HG03039 (cell line): ENCODE results near the gene CHMP4B.
A peak's percentile ranks its signal among the peaks of the same experiment; 100 is the strongest.

ENCODE experiments used
- ATAC-seq: cut with Tn5 transposase; IDR thresholded peaks from one replicate; pipeline ENCODE4 v1.9.1; 2021; ENCODE audit warnings: mild to moderate bottlenecking, moderate library complexity; ENCODE audit not compliant: unreplicated experiment

CHMP4B gene

GRCh38 chr20:33859751-33860150 lies 48.6 kb downstream of the CHMP4B start:
- ATAC-seq, result no peak

DNA sequence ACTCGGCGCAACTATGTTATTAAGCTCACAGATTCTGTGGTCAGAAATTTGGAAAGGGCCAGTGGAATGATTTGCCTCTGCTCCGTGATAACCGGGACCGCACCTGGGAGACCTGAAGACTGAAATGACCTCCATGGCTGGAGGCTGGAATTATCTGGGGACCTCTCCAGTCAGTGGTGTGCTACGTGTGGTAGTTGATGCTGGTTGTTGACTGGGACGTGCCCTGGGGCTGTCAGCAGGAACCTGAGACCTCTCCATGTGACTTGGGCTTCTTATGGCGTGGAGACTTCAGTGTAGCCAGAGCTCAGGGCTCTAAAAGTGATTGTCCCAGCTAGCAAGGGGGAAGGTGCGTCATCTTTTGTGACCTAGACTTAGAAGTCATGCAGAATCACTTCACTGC lies 50.3 kb downstream of the CHMP4B start:
- ATAC-seq, result no peak

GRCh38 chr20:33862709-33863403 lies 51.7 kb downstream of the CHMP4B start:
- ATAC-seq, result no peak

GRCh38 chr20:33863440-33864323 lies 52.5 kb downstream of the CHMP4B start:
- ATAC-seq, result no peak

DNA sequence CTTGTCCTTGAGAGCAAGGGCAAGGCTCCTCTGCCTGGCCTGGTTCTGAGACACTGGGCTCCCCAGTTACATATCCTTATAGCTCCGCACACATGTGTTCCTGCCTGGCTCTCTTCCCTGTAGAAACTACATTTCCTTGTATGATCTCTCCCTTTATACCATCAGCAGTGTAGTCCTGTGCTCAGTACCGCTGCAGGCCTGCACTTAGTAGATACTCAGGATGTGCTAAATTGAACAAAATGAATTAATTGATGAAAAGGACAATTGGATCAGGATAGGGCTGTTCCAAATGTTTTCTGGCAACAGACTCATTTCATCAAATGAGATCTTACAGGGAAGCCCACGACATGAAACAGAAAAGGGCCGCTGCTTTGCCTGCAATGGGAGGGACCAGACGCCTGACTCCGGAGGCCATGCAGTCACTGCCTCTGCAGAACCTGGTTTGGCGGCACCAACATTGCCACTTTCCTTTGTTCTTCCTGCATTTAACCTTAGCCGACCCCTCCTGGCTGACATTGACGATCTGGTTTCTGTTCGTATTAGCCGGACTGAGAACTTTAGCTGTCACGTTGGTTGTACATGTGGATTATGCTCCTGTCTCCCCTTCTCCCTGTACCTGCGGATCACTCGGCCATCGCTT lies 53.3 kb downstream of the CHMP4B start:
- no peak for ATAC-seq

- ATAC-seq, result no peak
Measured at GRCh38 chr20:33865761-33866370, 54.7 kb downstream of the CHMP4B start.

DNA sequence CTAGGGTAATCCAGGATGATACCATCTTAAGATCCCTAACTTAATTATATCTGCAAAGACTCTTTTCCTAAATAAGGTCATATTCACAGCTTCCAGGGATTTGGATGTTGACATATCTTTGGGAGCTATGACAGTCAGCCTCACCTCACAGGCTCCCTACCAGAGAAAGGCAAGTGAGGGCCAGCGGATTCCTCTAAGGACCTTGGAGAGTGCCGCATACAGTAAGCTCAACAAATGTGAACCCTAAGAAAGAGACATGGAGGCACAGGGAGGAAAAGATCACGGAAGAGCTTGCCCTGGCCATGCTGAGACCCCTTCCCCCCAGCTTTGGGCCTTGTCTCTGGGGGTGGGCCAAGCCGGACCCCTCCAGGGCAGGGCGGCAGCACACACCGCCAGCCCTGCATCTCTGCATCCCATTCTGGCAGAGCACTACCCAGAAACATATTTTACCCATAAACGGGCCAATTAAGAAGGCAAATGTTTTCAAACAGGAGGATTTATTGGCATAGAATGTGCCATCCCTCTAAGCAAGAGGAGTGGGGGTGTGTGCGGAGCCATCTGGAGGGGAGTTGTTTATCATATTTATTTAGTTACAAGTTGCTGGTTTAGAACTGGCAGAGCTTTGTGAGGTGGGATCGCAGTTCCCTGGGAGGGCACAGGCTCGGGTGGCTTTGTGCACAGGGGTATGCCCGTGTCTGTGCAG lies 55.4 kb downstream of the CHMP4B start:
- ATAC-seq, result no peak

DNA sequence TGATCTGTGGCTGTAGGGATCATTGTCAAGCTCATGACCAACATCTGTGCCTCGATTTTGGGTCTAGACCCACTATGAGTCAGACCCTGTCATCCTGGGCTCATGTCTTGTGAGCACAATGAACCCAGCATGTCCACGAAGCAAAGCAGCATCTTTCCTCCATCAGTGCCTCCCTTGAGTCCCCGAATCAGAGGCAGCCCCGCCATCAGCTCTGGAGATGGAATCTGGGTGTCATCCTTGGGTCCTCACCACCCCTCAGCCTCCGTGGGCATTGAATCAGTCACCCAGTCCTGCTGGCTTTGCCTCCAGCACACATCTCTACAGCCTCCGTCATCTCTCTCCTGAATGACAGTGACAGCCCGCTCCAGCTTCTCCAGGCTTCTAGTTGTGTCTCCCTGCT lies 56.9 kb downstream of the CHMP4B start:
- no peak for ATAC-seq

DNA sequence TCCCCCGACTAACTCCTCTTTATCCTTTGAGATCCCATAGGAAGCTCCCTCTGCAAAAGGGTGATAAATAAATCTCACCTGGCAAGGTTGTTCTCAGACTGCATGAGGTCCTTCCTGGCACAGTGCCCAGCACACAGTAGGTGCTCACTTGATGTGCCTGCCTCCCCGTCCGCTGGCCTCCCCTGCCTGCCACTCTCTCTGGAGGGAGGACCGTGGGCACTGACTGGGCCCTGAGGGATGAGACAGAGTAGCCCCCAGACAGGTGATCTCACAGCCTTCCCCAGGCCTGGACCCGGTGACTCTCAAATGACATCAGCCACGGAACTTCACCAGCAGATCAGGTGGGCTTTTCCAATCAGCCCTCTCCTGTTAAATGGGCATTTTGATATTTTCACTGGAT lies 57.4 kb downstream of the CHMP4B start:
- ATAC-seq, result no peak

DNA sequence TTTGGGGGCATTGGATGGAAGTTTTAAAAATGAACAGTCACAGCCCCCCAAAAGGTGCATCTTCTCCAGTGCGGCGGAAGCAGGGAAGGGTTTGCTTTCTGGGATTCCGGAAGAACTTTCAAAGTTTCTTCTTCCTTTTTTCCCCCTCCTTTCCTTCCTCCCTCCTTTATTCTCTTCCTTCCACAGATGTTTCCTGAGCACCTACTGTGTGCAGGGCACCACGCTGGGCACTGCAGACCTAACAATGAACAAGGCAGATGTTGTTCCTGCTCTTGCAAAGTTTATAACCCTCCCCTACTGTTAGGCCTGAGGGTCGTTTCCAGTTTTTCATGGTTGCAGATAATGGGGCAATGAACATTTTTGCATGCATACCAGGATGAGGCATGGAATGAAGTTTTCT lies 58.1 kb downstream of the CHMP4B start:
- ATAC-seq, result no peak

- ATAC-seq, result no peak
Measured at GRCh38 chr20:33871362-33871761, 60.2 kb downstream of the CHMP4B start.

GRCh38 chr20:33874129-33874528 lies 63.0 kb downstream of the CHMP4B start:
- no peak for ATAC-seq

- no peak for ATAC-seq
Measured at GRCh38 chr20:33875055-33875454, 63.9 kb downstream of the CHMP4B start.

DNA sequence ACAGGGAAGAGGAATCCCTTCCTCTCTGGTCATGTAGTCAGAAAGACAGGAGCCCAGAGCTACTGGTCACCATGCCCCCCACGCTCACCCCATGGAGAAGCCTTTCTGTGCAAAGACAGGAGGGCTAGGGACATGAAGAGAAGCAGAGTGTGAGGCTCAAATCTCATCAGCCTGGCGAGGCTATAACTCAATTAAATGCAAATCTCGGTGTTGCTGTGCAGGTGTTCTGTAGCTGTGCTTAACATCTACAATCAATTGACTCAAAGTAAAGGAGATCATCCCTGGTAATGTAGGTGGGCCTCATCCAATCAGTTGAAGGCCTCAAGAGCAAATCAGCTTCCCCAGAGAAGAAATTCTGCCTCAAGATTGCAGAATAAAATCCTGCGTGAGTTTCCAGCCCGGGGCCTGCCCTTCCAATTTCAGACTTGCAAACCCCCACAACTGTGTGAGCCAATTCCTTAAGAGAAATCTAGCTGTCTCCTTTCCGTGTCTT lies 64.4 kb downstream of the CHMP4B start:
- ATAC-seq, result no peak

GRCh38 chr20:33878583-33878982 lies 67.4 kb downstream of the CHMP4B start:
- ATAC-seq, result no peak

DNA sequence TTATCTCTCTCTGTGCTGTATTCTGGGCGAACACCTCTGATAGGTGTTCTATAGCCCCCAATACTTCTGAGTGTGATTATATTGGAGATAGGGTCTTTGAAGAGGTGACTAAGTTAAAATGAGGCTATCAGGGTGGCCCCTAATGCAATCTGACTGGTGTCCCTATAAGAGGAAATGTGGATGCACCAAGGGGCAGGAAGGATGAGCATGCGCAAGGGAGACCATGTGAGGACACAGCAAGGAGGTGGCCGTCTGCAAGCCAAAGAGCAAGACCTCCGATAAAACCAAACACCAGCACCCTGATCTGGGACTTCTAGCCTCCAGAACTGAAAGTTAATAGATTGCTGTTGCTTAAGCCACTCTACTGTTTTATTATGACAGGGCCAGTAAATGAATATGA lies 69.2 kb downstream of the CHMP4B start:
- ATAC-seq, result no peak

DNA sequence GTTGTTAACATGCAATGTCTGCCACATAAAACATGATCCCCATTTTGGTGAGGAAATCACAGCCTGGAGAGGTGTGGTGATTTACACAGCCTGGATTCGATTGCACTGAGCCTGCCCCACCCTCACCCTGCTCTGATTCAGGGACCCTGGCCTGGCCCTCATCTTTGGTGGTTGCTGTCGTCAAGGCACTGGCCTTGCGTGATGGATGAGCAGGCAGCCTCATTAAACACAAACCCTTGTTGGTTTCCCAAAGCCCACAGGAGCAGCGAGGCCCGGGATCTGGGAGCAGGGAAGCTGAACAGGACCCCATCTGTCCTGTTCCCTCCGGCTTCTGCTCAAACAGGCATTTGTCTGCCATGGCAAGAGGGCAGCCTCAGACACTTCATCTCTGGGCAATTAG lies 70.8 kb downstream of the CHMP4B start:
- ATAC-seq, result no peak

- ATAC-seq, result no peak
Measured at GRCh38 chr20:33882481-33882880, 71.3 kb downstream of the CHMP4B start.

GRCh38 chr20:33883164-33883563 lies 72.0 kb downstream of the CHMP4B start:
- ATAC-seq, result peak; percentile 82

GRCh38 chr20:33884633-33885032 lies 73.5 kb downstream of the CHMP4B start:
- ATAC-seq, result no peak

GRCh38 chr20:33889312-33889711 lies 78.2 kb downstream of the CHMP4B start:
- ATAC-seq, result no peak
